HFF-Myc (cell line): Measurements from ENCODE around the gene TMPRSS15.

ENCODE experiments used
- DNase-seq: peaks from one replicate; pipeline ENCODE4 v3.0.0-alpha.2; 2011; ENCODE audit warnings: low read depth; ENCODE audit errors: extremely low read depth
- H3K4me3 ChIP-seq: replicated peaks from 2 replicates; pipeline ENCODE4 v1.5.1; 2011; ENCODE audit warnings: low read depth, mild to moderate bottlenecking, control low read depth, low read length
- CTCF ChIP-seq: IDR thresholded peaks from 2 replicates; pipeline ENCODE4 v1.5.1; 2012; ENCODE audit warnings: mild to moderate bottlenecking, low read depth, low read length, control low read depth; ENCODE audit errors: missing control alignments

The TMPRSS15 gene

GRCh38 chr21:18294100-18294499 is 109.5 kb downstream of the TMPRSS15 start:
- no peak for TF ChIP-seq CTCF
- no peak for DNase-seq
- no peak overlapping the region for H3K4me3 ChIP-seq

GRCh38 chr21:18289876-18290275 is 113.7 kb downstream of the TMPRSS15 start:
- no peak overlapping the region for H3K4me3 ChIP-seq
- no peak for TF ChIP-seq CTCF
- no peak for DNase-seq

- TF ChIP-seq CTCF, result no peak
Observed at GRCh38 chr21:18285379-18285778, 118.2 kb downstream of the TMPRSS15 start.

GRCh38 chr21:18275781-18276180 is 127.8 kb downstream of the TMPRSS15 start:
- H3K4me3 ChIP-seq, result no peak overlapping the region
- no peak for TF ChIP-seq CTCF
- DNase-seq, result no peak

More at GRCh38 chr21:18285379-18285778, 118.2 kb downstream of the TMPRSS15 start:
- no peak for DNase-seq
- H3K4me3 ChIP-seq, result no peak overlapping the region

- H3K4me3 ChIP-seq, result no peak overlapping the region
- DNase-seq, result no peak
- no peak for TF ChIP-seq CTCF
Observed at GRCh38 chr21:18274370-18274769, 129.2 kb downstream of the TMPRSS15 start.

GRCh38 chr21:18273400-18273799 is 130.2 kb downstream of the TMPRSS15 start:
- no peak for DNase-seq

More at GRCh38 chr21:18273400-18273799, 130.2 kb downstream of the TMPRSS15 start:
- no peak overlapping the region for H3K4me3 ChIP-seq
- no peak for TF ChIP-seq CTCF
